Stimulated activated CD8-positive, alpha-beta memory T cell treated with anti-CD3 and anti-CD28 coated beads, Interleukin-15, amount 100 ng/mL, for 4 hours (primary cell): Measurements from ENCODE around the gene AVPR1B.

Experiments
- DNase-seq, 2 donors: peaks; one replicate each; pipeline ENCODE4 v3.0.0-alpha.2; 2020; ENCODE audit warnings: low read depth in 2 of 2

Gene AVPR1B

GRCh38 chr1:206117151-206117948 lies at the start of gene AVPR1B:
TSS of gene AVPR1B (minus strand) at chr1:206117388. CDS start at chr1:206116890, 498 bp downstream.
- peak in 1 of 2 donors; percentile 1 for DNase-seq

GRCh38 chr1:206145771-206146290 lies 28.6 kb upstream of the AVPR1B start:
- no peak for DNase-seq

GRCh38 chr1:206144605-206145004 lies 27.4 kb upstream of the AVPR1B start:
- no peak for DNase-seq

GRCh38 chr1:206143537-206144172 lies 26.5 kb upstream of the AVPR1B start:
- DNase-seq: no peak

- DNase-seq: no peak
Observed at GRCh38 chr1:206142770-206143169, 25.6 kb upstream of the AVPR1B start.

- no peak for DNase-seq
Observed at GRCh38 chr1:206142011-206142410, 24.8 kb upstream of the AVPR1B start.

- DNase-seq: no peak
Observed at GRCh38 chr1:206136241-206136640, 19.1 kb upstream of the AVPR1B start.

GRCh38 chr1:206135248-206135647 lies 18.1 kb upstream of the AVPR1B start:
- DNase-seq: no peak

GRCh38 chr1:206133751-206134415 lies 16.7 kb upstream of the AVPR1B start:
- no peak for DNase-seq

GRCh38 chr1:206131037-206131436 lies 13.8 kb upstream of the AVPR1B start:
- no peak for DNase-seq

GRCh38 chr1:206128196-206128595 lies 11.0 kb upstream of the AVPR1B start:
- DNase-seq: no peak

GRCh38 chr1:206127336-206127735 lies 10.1 kb upstream of the AVPR1B start:
- DNase-seq: no peak

GRCh38 chr1:206125346-206125745 lies 8.2 kb upstream of the AVPR1B start:
- DNase-seq: no peak

GRCh38 chr1:206122686-206123085 lies 5.5 kb upstream of the AVPR1B start:
- DNase-seq: no peak

GRCh38 chr1:206121269-206121668 lies 4.1 kb upstream of the AVPR1B start:
- no peak for DNase-seq

- DNase-seq: no peak
Observed at GRCh38 chr1:206120406-206120805, 3.2 kb upstream of the AVPR1B start.

- DNase-seq: no peak
Observed at GRCh38 chr1:206116873-206117150, 376 bp downstream of the AVPR1B start.

- DNase-seq: no peak
Observed at GRCh38 chr1:206116191-206116872, 856 bp downstream of the AVPR1B start.

- DNase-seq: no peak
Observed at GRCh38 chr1:206115791-206116190, 1.4 kb downstream of the AVPR1B start.

GRCh38 chr1:206114692-206115640 lies 2.2 kb downstream of the AVPR1B start:
- DNase-seq: no peak
